PC-9 (cell line): ENCODE measurements around the gene MYO5B. TPM values are rescaled to one million over a fixed set of nuclear protein-coding genes. Genes with fewer than 3 reads are reported as not detected.

Source experiments
- BruUV-seq: library from RNA; stranded (reverse); fragments of 400-500 nt; replicated peaks from 2 replicates; lab custom pipeline; 2021; lab: Mats Ljungman, UMichigan
- CTCF ChIA-PET: fragments of 300-600 bp; sonication (Branson Sonifier 250); formaldehyde crosslinking; loops from one replicate; lab custom pipeline; 2022; ENCODE audit warnings: antibody characterized with exemption; lab: Charles Lee
- POLR2A ChIA-PET: fragments of 300-600 bp; sonication (Branson Sonifier 250); formaldehyde crosslinking; loops from one replicate; lab custom pipeline; 2022; ENCODE audit warnings: antibody characterized with exemption; ENCODE audit not compliant: unreplicated experiment; lab: Charles Lee
- DNase-seq, 2 experiments: peaks; one replicate each; pipeline versions ENCODE4 v3.0.0 to v3.0.0-alpha.2; 2015 to 2022; ENCODE audit warnings: mixed read lengths in 1 of 2
- H2AFZ ChIP-seq: fragments of 200-600 bp; sonication (generic); 2 replicates; pipeline ENCODE4 v1.8.1; 2017; ENCODE audit warnings: antibody characterized with exemption
- H3F3A ChIP-seq: fragments of 200-600 bp; sonication (generic); 2 replicates; pipeline ENCODE4 v1.8.1; 2017; ENCODE audit warnings: antibody characterized with exemption, mild to moderate bottlenecking, low read depth; ENCODE audit not compliant: insufficient read depth
- H3K27ac ChIP-seq: fragments of 200-600 bp; sonication (generic); 2 replicates; pipeline ENCODE4 v1.6.1; 2016; ENCODE audit warnings: mixed run types
- H3K27me3 ChIP-seq: fragments of 200-600 bp; sonication (generic); 2 replicates; pipeline ENCODE4 v1.6.1; 2016; ENCODE audit warnings: low read depth, mixed run types; ENCODE audit not compliant: insufficient read depth
- H3K36me3 ChIP-seq: fragments of 200-600 bp; sonication (generic); 2 replicates; pipeline ENCODE4 v1.6.1; 2016; ENCODE audit warnings: low read depth, mixed run types
- H3K4me1 ChIP-seq: fragments of 200-600 bp; sonication (generic); replicated peaks from 2 replicates; pipeline ENCODE4 v1.6.1; 2016; ENCODE audit warnings: mixed run types; ENCODE audit not compliant: insufficient read depth
- H3K4me2 ChIP-seq: fragments of 200-600 bp; sonication (generic); 2 replicates; pipeline ENCODE4 v1.6.1; 2017; ENCODE audit warnings: mixed run types
- H3K4me3 ChIP-seq: fragments of 200-600 bp; sonication (generic); 2 replicates; pipeline ENCODE4 v1.6.1; 2016; ENCODE audit warnings: mixed run types
- H3K79me2 ChIP-seq: fragments of 200-600 bp; sonication (generic); 2 replicates; pipeline ENCODE4 v1.6.1; 2017; ENCODE audit warnings: low read depth, mixed run types
- H3K9me2 ChIP-seq: fragments of 200-600 bp; sonication (generic); 2 replicates; pipeline ENCODE4 v1.8.1; 2017; ENCODE audit warnings: mild to moderate bottlenecking; ENCODE audit not compliant: insufficient read depth
- H3K9me3 ChIP-seq: fragments of 200-600 bp; sonication (generic); 2 replicates; pipeline ENCODE4 v1.8.1; 2016; ENCODE audit warnings: low read depth; ENCODE audit not compliant: insufficient read depth
- H4K20me1 ChIP-seq: fragments of 200-600 bp; sonication (generic); 2 replicates; pipeline ENCODE4 v1.8.1; 2017; ENCODE audit not compliant: insufficient read depth
- EZH2 ChIP-seq: fragments of 200-600 bp; sonication (generic); IDR thresholded peaks from 2 replicates; pipeline ENCODE4 v1.8.0; 2017; ENCODE audit warnings: antibody characterized with exemption, low read depth
- intact Hi-C: fragments of 100-400 bp; cut with micrococcal nuclease; formaldehyde crosslinking; loops from one replicate; pipeline ENCODE4 v1.10.0; 2022; ENCODE audit not compliant: unreplicated experiment
- total RNA-seq: library from RNA; stranded (reverse); gene quantifications from 2 replicates; pipeline ENCODE4 v1.2.3, GENCODE V29; 2021
- TF ChIP-seq, protein P1 (sequence below): fragments of 200-600 bp; sonication (generic); conservative IDR thresholded peaks from 2 replicates; pipeline ENCODE4 v1.6.1; 2017; ENCODE audit warnings: mixed run types, antibody characterized with exemption, mild to moderate bottlenecking, moderate library complexity

Gene MYO5B
- total RNA-seq, 1 experiment from 2014 or later = 25.4 TPM

DNA sequence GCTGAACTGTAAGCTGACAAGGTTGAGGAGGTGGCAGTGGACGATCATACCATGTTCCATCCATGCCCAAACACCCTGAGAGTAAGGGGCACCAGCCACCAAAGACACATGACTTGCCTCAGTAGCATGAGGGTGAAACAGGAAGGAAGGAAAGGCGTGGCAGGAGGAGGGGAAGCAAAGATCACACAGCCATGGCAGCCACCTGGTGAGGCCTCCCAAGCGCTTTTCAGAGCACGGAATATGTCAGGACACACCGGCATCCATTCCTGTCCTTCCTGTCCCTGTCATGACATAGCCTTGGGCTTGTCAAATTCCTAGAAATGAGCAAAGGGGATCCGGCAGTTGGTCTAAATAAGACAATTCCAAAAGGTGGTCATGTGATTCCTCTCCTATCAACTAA lies 118.7 kb downstream of the MYO5B start:
- ChIA-PET CTCF (no interaction called here), POLR2A (no interaction called here)
- peaks cover 14% of the 10 kb centered on the region for H3F3A ChIP-seq
- H3K27ac ChIP-seq = no peak overlapping the region
- H3K4me1 ChIP-seq = peaks cover 17% of the 10 kb centered on the region
- H3K36me3 ChIP-seq = no peaks in the 10 kb centered on the region
- intact Hi-C loops = no loop called here
- H3K9me2 ChIP-seq = no peaks in the 10 kb centered on the region
- no peaks in the 10 kb centered on the region for H4K20me1 ChIP-seq
- no peak for TF ChIP-seq EZH2
- TF ChIP-seq, protein P1, sequence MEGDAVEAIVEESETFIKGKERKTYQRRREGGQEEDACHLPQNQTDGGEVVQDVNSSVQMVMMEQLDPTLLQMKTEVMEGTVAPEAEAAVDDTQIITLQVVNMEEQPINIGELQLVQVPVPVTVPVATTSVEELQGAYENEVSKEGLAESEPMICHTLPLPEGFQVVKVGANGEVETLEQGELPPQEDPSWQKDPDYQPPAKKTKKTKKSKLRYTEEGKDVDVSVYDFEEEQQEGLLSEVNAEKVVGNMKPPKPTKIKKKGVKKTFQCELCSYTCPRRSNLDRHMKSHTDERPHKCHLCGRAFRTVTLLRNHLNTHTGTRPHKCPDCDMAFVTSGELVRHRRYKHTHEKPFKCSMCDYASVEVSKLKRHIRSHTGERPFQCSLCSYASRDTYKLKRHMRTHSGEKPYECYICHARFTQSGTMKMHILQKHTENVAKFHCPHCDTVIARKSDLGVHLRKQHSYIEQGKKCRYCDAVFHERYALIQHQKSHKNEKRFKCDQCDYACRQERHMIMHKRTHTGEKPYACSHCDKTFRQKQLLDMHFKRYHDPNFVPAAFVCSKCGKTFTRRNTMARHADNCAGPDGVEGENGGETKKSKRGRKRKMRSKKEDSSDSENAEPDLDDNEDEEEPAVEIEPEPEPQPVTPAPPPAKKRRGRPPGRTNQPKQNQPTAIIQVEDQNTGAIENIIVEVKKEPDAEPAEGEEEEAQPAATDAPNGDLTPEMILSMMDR = no peak
- no peak overlapping the region for H3K4me2 ChIP-seq
- H3K79me2 ChIP-seq = peaks cover 27% of the 10 kb centered on the region
- no TSS peak for BruUV-seq
- H3K9me3 ChIP-seq = no peaks in the 10 kb centered on the region
- no peak overlapping the region for H3K4me3 ChIP-seq
- no peaks in the 10 kb centered on the region for H3K27me3 ChIP-seq
- DNase-seq = no peak
- H2AFZ ChIP-seq = no peak overlapping the region

DNA sequence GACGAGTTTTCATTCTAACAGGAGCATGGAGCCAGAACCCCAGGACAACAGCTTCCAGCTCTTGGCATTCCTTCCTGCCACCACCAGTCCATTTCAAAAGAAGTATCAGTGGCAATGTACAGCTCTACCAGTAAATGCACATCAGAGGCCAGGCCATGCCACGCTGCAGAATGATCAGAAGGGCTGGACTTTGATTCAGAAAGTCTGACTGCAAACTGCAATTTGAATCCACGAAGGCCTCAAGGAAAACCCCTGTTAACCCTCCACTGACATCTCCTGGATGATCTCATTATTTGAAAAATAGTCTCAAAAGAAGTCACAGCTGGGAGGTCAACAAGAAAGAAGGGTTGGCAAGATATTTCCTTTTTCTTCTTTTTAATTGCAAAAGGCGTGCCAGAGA lies 119.2 kb downstream of the MYO5B start:
- Histone ChIP-seq H4K20me1 (no peaks in the 10 kb centered on the region), H3K4me3 (no peak overlapping the region)

DNA sequence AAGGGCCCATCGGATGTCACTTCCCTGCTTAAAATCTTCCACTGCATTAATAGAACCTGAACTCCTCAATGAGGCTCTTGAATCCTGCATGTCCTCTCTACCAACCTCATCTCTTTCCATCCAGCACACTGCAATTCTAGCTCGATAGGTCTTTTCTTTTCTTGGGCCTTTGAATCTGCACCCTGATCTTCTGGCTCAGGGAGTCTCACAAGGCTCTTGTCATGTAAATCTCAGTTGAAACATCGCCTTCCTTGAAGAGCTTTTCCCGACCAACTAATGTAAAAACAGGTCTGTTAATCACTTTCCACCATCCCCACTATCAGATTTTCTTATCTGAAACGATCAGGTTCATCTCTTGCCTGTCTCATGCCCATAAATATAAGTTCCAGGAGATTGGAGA lies 120.5 kb downstream of the MYO5B start:
- Histone ChIP-seq H4K20me1 (no peaks in the 10 kb centered on the region), H3K9me2 (no peaks in the 10 kb centered on the region), H3K4me2 (no peak overlapping the region), H3F3A (no peaks in the 10 kb centered on the region), H3K9me3 (no peaks in the 10 kb centered on the region), H3K79me2 (peaks cover 16% of the 10 kb centered on the region), H3K27ac (no peak overlapping the region), H3K4me3 (no peak overlapping the region), H3K27me3 (no peaks in the 10 kb centered on the region), H3K4me1 (no peaks in the 10 kb centered on the region), H3K36me3 (no peaks in the 10 kb centered on the region), H2AFZ (no peak overlapping the region)
- POLR2A ChIA-PET = no interaction called here
- TF ChIP-seq, protein P1 = no peak
- no peak for TF ChIP-seq EZH2
- no peak for DNase-seq
- intact Hi-C loops = no loop called here
- CTCF ChIA-PET = no interaction called here
- no TSS peak for BruUV-seq

More for the DNA sequence above, 119.2 kb downstream of the MYO5B start:
- H3K4me2 ChIP-seq = no peak overlapping the region
- H3K9me3 ChIP-seq = no peaks in the 10 kb centered on the region
- ChIA-PET CTCF (no interaction called here), POLR2A (no interaction called here)
- H3K27ac ChIP-seq = no peak overlapping the region
- H3F3A ChIP-seq = peaks cover 10% of the 10 kb centered on the region
- H3K27me3 ChIP-seq = no peaks in the 10 kb centered on the region
- no peak for DNase-seq
- H3K9me2 ChIP-seq = no peaks in the 10 kb centered on the region
- no peak overlapping the region for H2AFZ ChIP-seq
- intact Hi-C loops = no loop called here
- TF ChIP-seq EZH2 = no peak
- TF ChIP-seq, protein P1 = no peak
- no peaks in the 10 kb centered on the region for H3K36me3 ChIP-seq
- BruUV-seq = no TSS peak
- peaks cover 12% of the 10 kb centered on the region for H3K4me1 ChIP-seq
- H3K79me2 ChIP-seq = peaks cover 27% of the 10 kb centered on the region
